ENCODE data around the gene C14orf180. TPM values are rescaled to one million over a fixed set of nuclear protein-coding genes. Genes with fewer than 3 reads are reported as not detected.
"Not testable (repeated sequence)": the region's sequence is repeated elsewhere in the genome, so short reads cannot be mapped to it uniquely, and the experiment has no call there.

The C14orf180 gene
- total and polyA plus RNA-seq, 4 donors, result 0.12 to 0.48 (median 0.30) TPM

- ATAC-seq (ENCODE audit: insufficient read depth, low FRiP score) (no peak), DNase-seq (peak; percentile 54 to 72 (median 56))
- TF ChIP-seq, protein P1, sequence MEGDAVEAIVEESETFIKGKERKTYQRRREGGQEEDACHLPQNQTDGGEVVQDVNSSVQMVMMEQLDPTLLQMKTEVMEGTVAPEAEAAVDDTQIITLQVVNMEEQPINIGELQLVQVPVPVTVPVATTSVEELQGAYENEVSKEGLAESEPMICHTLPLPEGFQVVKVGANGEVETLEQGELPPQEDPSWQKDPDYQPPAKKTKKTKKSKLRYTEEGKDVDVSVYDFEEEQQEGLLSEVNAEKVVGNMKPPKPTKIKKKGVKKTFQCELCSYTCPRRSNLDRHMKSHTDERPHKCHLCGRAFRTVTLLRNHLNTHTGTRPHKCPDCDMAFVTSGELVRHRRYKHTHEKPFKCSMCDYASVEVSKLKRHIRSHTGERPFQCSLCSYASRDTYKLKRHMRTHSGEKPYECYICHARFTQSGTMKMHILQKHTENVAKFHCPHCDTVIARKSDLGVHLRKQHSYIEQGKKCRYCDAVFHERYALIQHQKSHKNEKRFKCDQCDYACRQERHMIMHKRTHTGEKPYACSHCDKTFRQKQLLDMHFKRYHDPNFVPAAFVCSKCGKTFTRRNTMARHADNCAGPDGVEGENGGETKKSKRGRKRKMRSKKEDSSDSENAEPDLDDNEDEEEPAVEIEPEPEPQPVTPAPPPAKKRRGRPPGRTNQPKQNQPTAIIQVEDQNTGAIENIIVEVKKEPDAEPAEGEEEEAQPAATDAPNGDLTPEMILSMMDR (IDR thresholded peaks at IDR 0.05; ENCODE audit: control extremely low read depth, extremely low read depth), result no peak
- H3K4me3 ChIP-seq, result no peak overlapping the region
- peaks cover 0 to 87% (median 4%) of the 10 kb centered on the region in 5 donors for H3K4me1 ChIP-seq (ENCODE audit: control insufficient read depth in 5 of 5, insufficient read depth in 5 of 5, low read length in 5 of 5)
- peaks cover 0 to 2% (median 0%) of the 10 kb centered on the region in 4 donors for H3K9me3 ChIP-seq (ENCODE audit: control insufficient read depth in 4 of 4, insufficient read depth in 3 of 4, low read length in 3 of 4)
- no peak overlapping the region for H3K27ac ChIP-seq (ENCODE audit: low read depth in 1 of 2, low read length in 1 of 2)
- no peaks in the 10 kb centered on the region for H3K36me3 ChIP-seq (ENCODE audit: control insufficient read depth in 4 of 4, insufficient read depth in 4 of 4, low read length in 4 of 4)
- WGBS, 2 donors, result 57 to 76% methylated on average over 9 of the region's 9 CpGs
- H3K9ac ChIP-seq (ENCODE audit: insufficient read depth in 1 of 2, low read length in 2 of 2), result no peak overlapping the region
- peaks cover 0 to 5% (median 2%) of the 10 kb centered on the region in 3 donors for H3K27me3 ChIP-seq (ENCODE audit: control insufficient read depth in 3 of 3, insufficient read depth in 3 of 3, low read length in 2 of 3)
Measured at GRCh38 chr14:104576970-104577332, 2.6 kb upstream of the C14orf180 start.

DNA sequence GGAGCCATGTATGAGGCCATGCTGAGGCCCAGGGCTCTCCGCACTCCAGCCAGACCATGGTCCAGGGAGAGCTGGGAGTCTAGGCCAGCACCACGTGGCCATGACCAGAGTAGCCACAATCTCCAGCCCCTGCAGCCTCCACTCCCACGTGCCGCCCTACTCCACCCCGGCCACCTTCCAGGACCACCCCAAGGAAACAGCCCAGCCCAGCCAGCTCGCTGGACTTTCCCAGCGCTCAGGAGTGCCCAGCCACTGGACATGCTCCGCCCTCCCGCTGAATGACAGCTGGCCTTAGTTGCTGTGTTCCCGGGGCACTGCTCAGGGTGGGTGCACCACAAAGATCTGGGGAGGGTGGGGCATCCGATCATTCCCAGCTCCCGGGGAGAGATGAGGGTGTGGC is 2.1 kb upstream of the C14orf180 start:
- H3K9me3 ChIP-seq (ENCODE audit: control insufficient read depth in 4 of 4, insufficient read depth in 3 of 4, low read length in 3 of 4), result peaks cover 0 to 2% (median 0%) of the 10 kb centered on the region in 4 donors
- H3K9ac ChIP-seq (ENCODE audit: insufficient read depth in 1 of 2, low read length in 2 of 2), result no peak overlapping the region
- H3K27me3 ChIP-seq (ENCODE audit: control insufficient read depth in 3 of 3, insufficient read depth in 3 of 3, low read length in 2 of 3), result peaks cover 0 to 5% (median 2%) of the 10 kb centered on the region in 3 donors
- H3K4me1 ChIP-seq (ENCODE audit: control insufficient read depth in 5 of 5, insufficient read depth in 5 of 5, low read length in 5 of 5), result peaks cover 0 to 87% (median 4%) of the 10 kb centered on the region in 5 donors
- H3K27ac ChIP-seq (ENCODE audit: low read depth in 1 of 2, low read length in 1 of 2), result no peak overlapping the region
- H3K4me3 ChIP-seq, result no peak overlapping the region
- TF ChIP-seq, protein P1 (IDR thresholded peaks at IDR 0.05; ENCODE audit: control extremely low read depth, extremely low read depth), result no peak
- DNase-seq (no peak), ATAC-seq (ENCODE audit: insufficient read depth, low FRiP score) (no peak)
- H3K36me3 ChIP-seq (ENCODE audit: control insufficient read depth in 4 of 4, insufficient read depth in 4 of 4, low read length in 4 of 4), result no peaks in the 10 kb centered on the region
- WGBS, 2 donors, result 73 to 78% methylated on average over 12 of the region's 12 CpGs

DNA sequence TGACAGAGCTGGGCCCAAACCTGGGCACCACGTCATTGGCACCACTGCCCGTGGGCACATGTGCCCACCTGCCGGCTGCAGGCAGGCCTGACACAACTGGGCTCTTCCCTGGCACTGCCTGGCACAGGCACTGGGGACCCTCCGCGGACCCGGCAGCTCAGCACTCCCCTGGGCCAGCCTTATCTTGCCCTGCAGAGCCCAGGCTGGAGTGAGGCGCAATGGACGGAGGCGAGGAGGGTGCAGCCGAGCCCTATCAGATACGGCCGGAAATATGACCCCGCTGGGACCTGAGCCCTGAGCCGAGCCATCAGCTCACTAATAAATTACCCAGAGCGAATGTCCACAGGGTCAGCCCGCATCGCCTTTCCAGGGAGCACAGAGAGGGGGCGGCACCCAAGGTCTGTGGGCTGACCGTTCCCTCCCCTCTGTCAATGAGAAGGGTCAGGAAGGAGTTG is 1.7 kb upstream of the C14orf180 start:
- TF ChIP-seq, protein P1 (IDR thresholded peaks at IDR 0.05; ENCODE audit: control extremely low read depth, extremely low read depth), result no peak
- Histone ChIP-seq H3K9ac (ENCODE audit: insufficient read depth in 1 of 2, low read length in 2 of 2) (no peak overlapping the region), H3K4me3 (no peak overlapping the region), H3K9me3 (ENCODE audit: control insufficient read depth in 4 of 4, insufficient read depth in 3 of 4, low read length in 3 of 4) (peaks cover 0 to 1% (median 0%) of the 10 kb centered on the region in 4 donors), H3K36me3 (ENCODE audit: control insufficient read depth in 4 of 4, insufficient read depth in 4 of 4, low read length in 4 of 4) (no peaks in the 10 kb centered on the region), H3K4me1 (ENCODE audit: control insufficient read depth in 5 of 5, insufficient read depth in 5 of 5, low read length in 5 of 5) (peaks cover 0 to 87% (median 4%) of the 10 kb centered on the region in 5 donors), H3K27ac (ENCODE audit: low read depth in 1 of 2, low read length in 1 of 2) (no peak overlapping the region), H3K27me3 (ENCODE audit: control insufficient read depth in 3 of 3, insufficient read depth in 3 of 3, low read length in 2 of 3) (peaks cover 0 to 5% (median 2%) of the 10 kb centered on the region in 3 donors)
- 56 to 60% methylated on average over 19 of the region's 19 CpGs for WGBS, 2 donors
- ATAC-seq (ENCODE audit: insufficient read depth, low FRiP score) (no peak), DNase-seq (no peak)

DNA sequence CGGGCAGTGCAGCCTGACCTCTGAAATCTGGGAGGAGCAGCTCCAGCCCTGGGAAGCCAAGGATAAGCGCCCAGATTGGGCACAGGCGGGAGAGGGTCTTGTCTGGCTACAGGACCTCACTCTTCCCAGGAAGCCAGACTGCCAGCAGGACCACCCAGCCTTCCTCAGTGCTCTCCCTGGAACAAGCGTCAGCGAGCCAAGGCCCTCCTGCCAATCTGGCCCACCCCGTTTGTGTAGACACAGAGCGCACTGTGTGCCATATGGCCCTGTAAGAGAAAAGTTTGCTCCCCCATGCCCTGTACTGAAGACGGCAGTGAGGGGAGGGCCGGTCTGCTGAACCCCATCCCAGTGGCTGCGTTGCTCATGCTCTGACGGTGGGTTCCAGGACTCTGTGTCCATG is 1.2 kb upstream of the C14orf180 start:
- no peaks in the 10 kb centered on the region for H3K9me3 ChIP-seq (ENCODE audit: control insufficient read depth in 4 of 4, insufficient read depth in 3 of 4, low read length in 3 of 4)
- no peak for ATAC-seq (ENCODE audit: insufficient read depth, low FRiP score)
- no peak for DNase-seq
- H3K27me3 ChIP-seq (ENCODE audit: control insufficient read depth in 3 of 3, insufficient read depth in 3 of 3, low read length in 2 of 3), result peaks cover 0 to 5% (median 2%) of the 10 kb centered on the region in 3 donors
- 72 to 77% methylated on average over 11 of the region's 11 CpGs for WGBS, 2 donors
- peaks cover 0 to 91% (median 5%) of the 10 kb centered on the region in 5 donors for H3K4me1 ChIP-seq (ENCODE audit: control insufficient read depth in 5 of 5, insufficient read depth in 5 of 5, low read length in 5 of 5)
- no peaks in the 10 kb centered on the region for H3K36me3 ChIP-seq (ENCODE audit: control insufficient read depth in 4 of 4, insufficient read depth in 4 of 4, low read length in 4 of 4)
- no peak overlapping the region for H3K27ac ChIP-seq (ENCODE audit: low read depth in 1 of 2, low read length in 1 of 2)
- no peak overlapping the region for H3K4me3 ChIP-seq
- TF ChIP-seq, protein P1 (IDR thresholded peaks at IDR 0.05; ENCODE audit: control extremely low read depth, extremely low read depth), result no peak
- H3K9ac ChIP-seq (ENCODE audit: insufficient read depth in 1 of 2, low read length in 2 of 2), result no peak overlapping the region

DNA sequence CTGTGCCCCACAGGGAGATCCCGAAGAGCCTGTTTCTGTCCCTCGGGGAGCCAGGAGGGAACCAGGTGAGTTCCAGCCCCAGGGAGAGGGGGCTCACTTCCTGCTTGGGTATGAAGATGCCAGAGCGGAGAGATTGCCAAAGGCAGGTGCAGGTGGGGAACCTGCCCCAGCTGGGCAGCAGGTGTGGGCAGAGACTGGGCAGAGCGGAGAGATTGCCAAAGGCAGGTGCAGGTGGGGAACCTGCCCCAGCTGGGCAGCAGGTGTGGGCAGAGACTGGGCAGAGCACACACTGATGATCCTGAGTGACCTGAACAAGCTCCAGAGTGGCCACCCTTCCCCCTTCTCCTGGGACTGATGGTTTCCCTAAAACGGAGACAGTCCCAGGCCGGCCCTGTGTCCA is 375 bp downstream of the C14orf180 start:
- not testable (repeated sequence) for H3K27me3 ChIP-seq (ENCODE audit: control insufficient read depth in 3 of 3, insufficient read depth in 3 of 3, low read length in 2 of 3); H3K36me3 ChIP-seq (ENCODE audit: control insufficient read depth in 4 of 4, insufficient read depth in 4 of 4, low read length in 4 of 4); ATAC-seq (ENCODE audit: insufficient read depth, low FRiP score); H3K4me3 ChIP-seq; H3K9me3 ChIP-seq (ENCODE audit: control insufficient read depth in 4 of 4, insufficient read depth in 3 of 4, low read length in 3 of 4); DNase-seq; H3K9ac ChIP-seq (ENCODE audit: insufficient read depth in 1 of 2, low read length in 2 of 2)
- Histone ChIP-seq H3K4me1 (ENCODE audit: control insufficient read depth in 5 of 5, insufficient read depth in 5 of 5, low read length in 5 of 5) (peaks cover under 1 to 86% (median 6%) of the 10 kb centered on the region in 5 donors), H3K27ac (ENCODE audit: low read depth in 1 of 2, low read length in 1 of 2) (peak overlapping the region in 1 of 2 donors; percentile 89)
- WGBS, 2 donors, result 70 to 83% methylated on average over 4 to 6 of the region's 6 CpGs

Measured in lung (tissue), 12 donors.